Upper lobe of left lung (tissue), 4 donors: Measurements from ENCODE around the gene USP34.

Experiments
- POLR2AphosphoS5 ChIP-seq, 2 donors: sonication (generic); formaldehyde crosslinking; IDR thresholded peaks; one replicate each; pipeline ENCODE4 v1.5.1; 2017; ENCODE audit warnings: antibody characterized with exemption in 2 of 2
- TF ChIP-seq, protein P1 (sequence below), 6 experiments: fragments of 450-650 bp in 4 of 6; fragments of 200-600 bp in 2 of 6; sonication (generic) in 2 of 6; IDR thresholded peaks; one replicate each; pipeline ENCODE4 v1.5.1; 2016 to 2019; ENCODE audit warnings: antibody characterized with exemption in 6 of 6

DNA sequence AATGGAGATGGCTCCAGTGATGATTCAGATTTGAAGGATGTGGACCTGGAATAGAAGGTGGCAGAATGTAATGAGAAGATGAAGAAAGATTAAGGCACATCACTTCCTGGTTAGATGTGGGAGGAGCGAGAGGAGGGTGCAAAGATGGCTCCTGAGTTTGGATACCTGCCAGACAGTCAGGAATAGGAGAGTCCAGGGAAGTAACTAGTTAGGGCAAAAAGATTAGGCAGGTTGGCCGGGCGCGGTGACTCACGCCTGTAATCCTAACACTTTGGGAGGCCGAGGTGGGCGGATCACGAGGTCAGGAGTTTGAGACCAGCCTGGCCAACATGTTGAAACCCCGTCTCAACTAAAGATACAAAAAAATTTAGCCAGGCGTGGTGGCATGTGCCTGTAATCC lies 303.3 kb downstream of the USP34 start:
- no peak for TF ChIP-seq POLR2AphosphoS5 (IDR thresholded peaks at IDR 0.05)
- TF ChIP-seq, protein P1, sequence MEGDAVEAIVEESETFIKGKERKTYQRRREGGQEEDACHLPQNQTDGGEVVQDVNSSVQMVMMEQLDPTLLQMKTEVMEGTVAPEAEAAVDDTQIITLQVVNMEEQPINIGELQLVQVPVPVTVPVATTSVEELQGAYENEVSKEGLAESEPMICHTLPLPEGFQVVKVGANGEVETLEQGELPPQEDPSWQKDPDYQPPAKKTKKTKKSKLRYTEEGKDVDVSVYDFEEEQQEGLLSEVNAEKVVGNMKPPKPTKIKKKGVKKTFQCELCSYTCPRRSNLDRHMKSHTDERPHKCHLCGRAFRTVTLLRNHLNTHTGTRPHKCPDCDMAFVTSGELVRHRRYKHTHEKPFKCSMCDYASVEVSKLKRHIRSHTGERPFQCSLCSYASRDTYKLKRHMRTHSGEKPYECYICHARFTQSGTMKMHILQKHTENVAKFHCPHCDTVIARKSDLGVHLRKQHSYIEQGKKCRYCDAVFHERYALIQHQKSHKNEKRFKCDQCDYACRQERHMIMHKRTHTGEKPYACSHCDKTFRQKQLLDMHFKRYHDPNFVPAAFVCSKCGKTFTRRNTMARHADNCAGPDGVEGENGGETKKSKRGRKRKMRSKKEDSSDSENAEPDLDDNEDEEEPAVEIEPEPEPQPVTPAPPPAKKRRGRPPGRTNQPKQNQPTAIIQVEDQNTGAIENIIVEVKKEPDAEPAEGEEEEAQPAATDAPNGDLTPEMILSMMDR (IDR thresholded peaks at IDR 0.05): no peak
